Measurements from ENCODE around the gene ZC3H12D.

ZC3H12D gene

DNA sequence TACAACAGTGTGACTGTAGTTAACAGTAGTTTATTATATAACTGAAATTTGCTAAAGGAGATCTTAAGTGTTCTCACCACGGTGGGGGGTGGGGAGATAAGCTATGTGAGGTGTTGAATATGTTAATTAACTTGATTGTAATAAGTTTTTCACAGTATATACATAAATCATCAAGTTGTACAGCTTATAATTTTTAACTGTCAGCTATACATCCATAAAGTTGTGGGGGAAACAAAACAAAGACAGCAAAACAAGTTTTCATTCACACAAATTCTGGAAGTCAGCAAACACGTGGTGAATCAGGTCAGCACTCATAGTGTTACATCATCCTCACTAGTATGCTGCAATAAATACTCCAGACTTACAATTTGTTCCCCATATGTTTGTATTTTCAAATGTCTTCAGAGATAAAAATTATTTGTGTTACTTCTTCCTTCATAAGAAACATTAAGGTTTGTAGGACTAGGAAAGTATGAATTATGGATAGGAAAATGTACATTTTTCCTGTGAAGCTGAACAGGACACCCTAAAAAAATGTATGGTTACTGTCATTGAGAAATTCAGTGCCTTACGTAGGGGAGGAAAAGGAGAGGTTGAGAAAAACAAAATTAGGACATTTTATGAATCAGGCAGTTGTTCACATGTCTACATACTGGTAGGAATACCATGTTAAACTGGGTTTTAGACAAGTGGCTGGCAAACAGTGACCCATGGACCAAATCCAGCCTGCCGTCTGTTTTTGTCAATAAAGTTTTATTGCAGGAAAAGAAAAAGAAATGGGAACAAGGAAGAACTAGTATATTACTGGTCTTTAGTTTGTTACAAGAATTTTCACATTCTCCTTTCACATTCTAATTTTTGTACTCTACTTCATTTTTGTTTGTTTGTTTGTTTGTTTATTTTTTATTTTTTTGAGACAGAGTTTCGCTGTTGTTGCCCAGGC lies 78.7 kb downstream of the ZC3H12D start:
- DNase-seq: no peak

GRCh38 chr6:149403534-149403933 lies 81.3 kb downstream of the ZC3H12D start:
- DNase-seq: no peak

GRCh38 chr6:149400050-149400449 lies 84.8 kb downstream of the ZC3H12D start, which contains the start of gene SUMO4:
Gene SUMO4 (plus strand): TSS chr6:149400262. CDS start chr6:149400392, 130 bp downstream.
- DNase-seq: no peak

GRCh38 chr6:149397384-149397783 lies 87.4 kb downstream of the ZC3H12D start:
- DNase-seq: no peak
